Measurements from ENCODE around the gene IMPDH2.

IMPDH2 gene

GRCh38 chr3:49005303-49005680, 23.9 kb downstream of the IMPDH2 start:
- DNase-seq, result no peak

- DNase-seq, result no peak
Observed at GRCh38 chr3:49004352-49005302, 24.6 kb downstream of the IMPDH2 start.

- no peak for DNase-seq
Observed at GRCh38 chr3:49001155-49001554, 28.0 kb downstream of the IMPDH2 start.

GRCh38 chr3:48999085-48999858, 29.9 kb downstream of the IMPDH2 start:
- DNase-seq, result no peak

GRCh38 chr3:48997714-48998637, 31.2 kb downstream of the IMPDH2 start:
- DNase-seq, result no peak

- DNase-seq, result no peak
Observed at GRCh38 chr3:48997102-48997635, 32.0 kb downstream of the IMPDH2 start.

- DNase-seq, result no peak
Observed at GRCh38 chr3:48996640-48997039, 32.6 kb downstream of the IMPDH2 start.

GRCh38 chr3:48993834-48994233, 35.4 kb downstream of the IMPDH2 start:
- no peak for DNase-seq

- DNase-seq, result no peak
Observed at GRCh38 chr3:48991851-48992545, 37.2 kb downstream of the IMPDH2 start.

- peak; percentile 21 for DNase-seq
Observed at GRCh38 chr3:48990636-48991469, 38.3 kb downstream of the IMPDH2 start.

GRCh38 chr3:48989796-48990635, 39.2 kb downstream of the IMPDH2 start, which contains the start of gene P4HTM:
Gene P4HTM, plus strand, starts transcription at chr3:48990241. Its CDS starts 16 bp downstream, at chr3:48990257.
- DNase-seq, result peak; percentile 54

- DNase-seq, result no peak
Observed at GRCh38 chr3:48989126-48989795, 39.9 kb downstream of the IMPDH2 start.

- DNase-seq, result no peak
Observed at GRCh38 chr3:48985831-48986376, 43.3 kb downstream of the IMPDH2 start.

GRCh38 chr3:48984663-48985062, 44.5 kb downstream of the IMPDH2 start:
- no peak for DNase-seq

GRCh38 chr3:48983096-48983495, 46.1 kb downstream of the IMPDH2 start:
- no peak for DNase-seq

GRCh38 chr3:48982686-48983085, 46.5 kb downstream of the IMPDH2 start:
- DNase-seq, result no peak

GRCh38 chr3:48982016-48982415, 47.2 kb downstream of the IMPDH2 start:
- DNase-seq, result no peak

GRCh38 chr3:48980295-48980694, 48.9 kb downstream of the IMPDH2 start:
- no peak for DNase-seq

- DNase-seq, result no peak
Observed at GRCh38 chr3:48979451-48979850, 49.7 kb downstream of the IMPDH2 start.
